Globus pallidus (tissue), 1 donor: ENCODE data around the gene VIPR2.
"Not testable (repeated sequence)": the region's sequence is repeated elsewhere in the genome, so short reads cannot be mapped to it uniquely, and the experiment has no call there.

Experiments
- DNase-seq: peaks from one replicate; pipeline ENCODE4 v3.0.0-alpha.2; 2015; ENCODE audit warnings: low spot score

Gene VIPR2

GRCh38 chr7:159006610-159007130, 138.0 kb downstream of the VIPR2 start:
- DNase-seq = no peak

GRCh38 chr7:159006022-159006609, 138.6 kb downstream of the VIPR2 start:
- not testable (repeated sequence) for DNase-seq

GRCh38 chr7:159005618-159006017, 139.0 kb downstream of the VIPR2 start:
- DNase-seq = no peak

GRCh38 chr7:159004411-159004810, 140.3 kb downstream of the VIPR2 start:
- DNase-seq = no peak

GRCh38 chr7:159001811-159002210, 142.9 kb downstream of the VIPR2 start:
- DNase-seq = no peak

- DNase-seq = no peak
Observed at GRCh38 chr7:159000859-159001435, 143.7 kb downstream of the VIPR2 start.

GRCh38 chr7:159000070-159000469, 144.6 kb downstream of the VIPR2 start:
- no peak for DNase-seq

- DNase-seq = no peak
Observed at GRCh38 chr7:158999496-158999895, 145.2 kb downstream of the VIPR2 start.

GRCh38 chr7:158998261-158998660, 146.4 kb downstream of the VIPR2 start:
- not testable (repeated sequence) for DNase-seq

- no peak for DNase-seq
Observed at GRCh38 chr7:158997471-158997870, 147.2 kb downstream of the VIPR2 start.

- DNase-seq = no peak
Observed at GRCh38 chr7:158997110-158997453, 147.6 kb downstream of the VIPR2 start.

GRCh38 chr7:158996214-158997109, 148.2 kb downstream of the VIPR2 start:
- no peak for DNase-seq

GRCh38 chr7:158995514-158995913, 149.2 kb downstream of the VIPR2 start:
- no peak for DNase-seq

GRCh38 chr7:158994687-158995086, 150.0 kb downstream of the VIPR2 start:
- DNase-seq = no peak

- no peak for DNase-seq
Observed at GRCh38 chr7:158993591-158993990, 151.1 kb downstream of the VIPR2 start.

- DNase-seq = no peak
Observed at GRCh38 chr7:158992759-158993158, 151.9 kb downstream of the VIPR2 start.

GRCh38 chr7:158991824-158992621, 152.6 kb downstream of the VIPR2 start:
- DNase-seq = no peak

- no peak for DNase-seq
Observed at GRCh38 chr7:158988996-158989395, 155.7 kb downstream of the VIPR2 start.

- DNase-seq = no peak
Observed at GRCh38 chr7:158988302-158988862, 156.3 kb downstream of the VIPR2 start.

- no peak for DNase-seq
Observed at GRCh38 chr7:158987691-158988090, 157.0 kb downstream of the VIPR2 start.

GRCh38 chr7:158985583-158985982, 159.1 kb downstream of the VIPR2 start:
- DNase-seq = no peak

GRCh38 chr7:158984007-158984406, 160.7 kb downstream of the VIPR2 start:
- DNase-seq = not testable (repeated sequence)
